B cell (primary cell): ENCODE measurements around the gene DMXL2. TPM values are rescaled to one million over a fixed set of nuclear protein-coding genes. Genes with fewer than 3 reads are reported as not detected.

Source experiments
- ATAC-seq: fragments of 200-7000 bp; cut with Tn5 transposase; one replicate; pipeline ENCODE4 v1.10.0; 2021; ENCODE audit warnings: low read depth, mild to moderate bottlenecking, moderate number of reproducible peaks, moderate library complexity
- CTCF ChIA-PET: fragments of 350-600 bp; sonication (Branson Sonifier 250); formaldehyde crosslinking; loops from one replicate; lab custom pipeline; 2021; ENCODE audit warnings: antibody characterized with exemption, inconsistent platforms; lab: Charles Lee
- POLR2A ChIA-PET: fragments of 350-600 bp; sonication (Branson Sonifier 250); formaldehyde crosslinking; loops from one replicate; lab custom pipeline; 2021; ENCODE audit warnings: antibody characterized with exemption; lab: Charles Lee
- DNase-seq: peaks from one replicate; pipeline ENCODE4 v3.0.0; 2013
- H2AFZ ChIP-seq: 2 replicates; pipeline ENCODE4 v1.6.1; 2012; ENCODE audit warnings: mild to moderate bottlenecking, low read depth, low read length; ENCODE audit not compliant: insufficient read depth, poor library complexity, severe bottlenecking
- H3K27ac ChIP-seq, 2 donors: 1 replicate in 1 of 2; 2 replicates in 1 of 2; pipeline ENCODE4 v1.5.1; 2012 to 2013; ENCODE audit warnings: low read length in 2 of 2, mild to moderate bottlenecking in 2 of 2, moderate library complexity in 1 of 2
- H3K27me3 ChIP-seq, 4 experiments: fragments of 200-600 bp in 1 of 4; sonication (generic) in 1 of 4; replicated peaks in 1 of 4; 1 replicate in 2 of 4; 2 replicates in 2 of 4; pipeline versions ENCODE4 v1.6.1 to v1.7.0; 2013 to 2016; ENCODE audit warnings: low read length in 3 of 4, mild to moderate bottlenecking in 2 of 4, mixed read lengths in 1 of 4, moderate library complexity in 1 of 4; ENCODE audit not compliant: insufficient read depth in 4 of 4, control insufficient read depth in 3 of 4; ENCODE audit errors: control extremely low read depth in 1 of 4
- H3K36me3 ChIP-seq, 2 experiments: replicated peaks in 1 of 2; 1 replicate in 1 of 2; 2 replicates in 1 of 2; pipeline versions ENCODE4 v1.6.1 to v1.7.1; 2013; ENCODE audit warnings: low read length in 1 of 2; ENCODE audit not compliant: insufficient read depth in 2 of 2, control insufficient read depth in 1 of 2; ENCODE audit errors: control extremely low read depth in 1 of 2, extremely low read depth in 1 of 2
- H3K4me1 ChIP-seq, 2 donors: fragments of 200-600 bp in 1 of 2; sonication (generic) in 1 of 2; 1 replicate in 1 of 2; 2 replicates in 1 of 2; pipeline versions ENCODE4 v1.5.1 to v1.6.1; 2013 to 2017; ENCODE audit warnings: low read length in 2 of 2; ENCODE audit not compliant: control insufficient read depth in 2 of 2, insufficient read depth in 2 of 2
- H3K4me2 ChIP-seq: replicated peaks from 2 replicates; pipeline ENCODE3; 2012; ENCODE audit warnings: mild to moderate bottlenecking, low read depth, low read length; ENCODE audit not compliant: poor library complexity, severe bottlenecking
- H3K4me3 ChIP-seq, 5 experiments: fragments of 200-600 bp in 1 of 5; sonication (generic) in 1 of 5; 1 replicate in 3 of 5; 2 replicates in 2 of 5; pipeline versions ENCODE4 v1.5.1 to v1.7.0; 2011 to 2016; ENCODE audit warnings: low read length in 4 of 5, mild to moderate bottlenecking in 4 of 5, low read depth in 2 of 5, control low read depth in 1 of 5, moderate library complexity in 1 of 5; ENCODE audit not compliant: insufficient read depth in 1 of 5; ENCODE audit errors: control extremely low read depth in 1 of 5, extremely low read depth in 1 of 5
- H3K79me2 ChIP-seq: fragments of 200-600 bp; sonication (generic); one replicate; pipeline ENCODE4 v1.6.0; 2016; ENCODE audit warnings: low read length; ENCODE audit not compliant: control insufficient read depth, insufficient read depth
- H3K9ac ChIP-seq: fragments of 200-600 bp; sonication (generic); 2 replicates; pipeline ENCODE4 v1.6.1; 2017; ENCODE audit warnings: mild to moderate bottlenecking, low read length, moderate library complexity
- H3K9me3 ChIP-seq, 3 donors: one replicate each; pipeline versions ENCODE4 v1.6.1 to v1.7.1; 2013; ENCODE audit warnings: low read length in 2 of 3; ENCODE audit not compliant: control insufficient read depth in 2 of 3, insufficient read depth in 1 of 3; ENCODE audit errors: control extremely low read depth in 1 of 3
- H4K20me1 ChIP-seq: 2 replicates; pipeline ENCODE4 v1.6.0; 2012; ENCODE audit warnings: mild to moderate bottlenecking, low read length; ENCODE audit not compliant: insufficient read depth, control insufficient read depth, poor library complexity, severe bottlenecking
- H3K27ac Mint-ChIP-seq: one replicate; pipeline ENCODE4 v1.8.0; 2021; ENCODE audit warnings: mixed read lengths
- H3K27me3 Mint-ChIP-seq: one replicate; pipeline ENCODE4 v1.8.0; 2021; ENCODE audit warnings: mixed read lengths
- H3K4me1 Mint-ChIP-seq: one replicate; pipeline ENCODE4 v1.8.0; 2021; ENCODE audit warnings: mixed read lengths
- H3K4me3 Mint-ChIP-seq: one replicate; pipeline ENCODE4 v1.8.0; 2021; ENCODE audit warnings: mixed read lengths
- H3K9me3 Mint-ChIP-seq: one replicate; pipeline ENCODE4 v1.8.0; 2022; ENCODE audit warnings: mixed read lengths; ENCODE audit not compliant: insufficient read depth
- EZH2 ChIP-seq: IDR thresholded peaks from 2 replicates; pipeline ENCODE4 v1.6.1; 2012; ENCODE audit warnings: borderline replicate concordance, low read depth, mild to moderate bottlenecking, moderate library complexity, low read length; ENCODE audit not compliant: insufficient read depth, poor library complexity, severe bottlenecking
- WGBS: methylation state at CpG from one replicate; pipeline ENCODE4 v1.1.5; 2013; ENCODE audit warnings: missing lambda C conversion rate; ENCODE audit not compliant: insufficient coverage; 5-methylcytosine and 5-hydroxymethylcytosine counted together
- intact Hi-C: fragments of 100-400 bp; cut with micrococcal nuclease; formaldehyde crosslinking; loops from one replicate; pipeline ENCODE4 v1.10.0; 2022
- polyA plus RNA-seq: library from polyadenylated mRNA; depleted of rRNA; stranded (reverse); fragments of >200 nt; gene quantifications from 2 replicates; pipeline ENCODE4 v1.2.3, GENCODE V29; 2012
- total RNA-seq, 2 donors: library from RNA; stranded (reverse); fragments of 120-200 nt in 1 of 2; gene quantifications; 1 replicate in 1 of 2; 2 replicates in 1 of 2; pipeline versions ENCODE4 v1.2.3 to v1.2.4, GENCODE V29; 2013 to 2022
- TF ChIP-seq, protein P1 (sequence below): fragments of 200-600 bp; IDR thresholded peaks from one replicate; pipeline ENCODE4 v1.8.0; 2022; ENCODE audit warnings: antibody characterized with exemption, mild to moderate bottlenecking

DMXL2 gene
- total and polyA plus RNA-seq, 2 donors (not counting 1 experiment from before 2014, with no cell fraction given) = 1.4 to 5.6 TPM

DNA sequence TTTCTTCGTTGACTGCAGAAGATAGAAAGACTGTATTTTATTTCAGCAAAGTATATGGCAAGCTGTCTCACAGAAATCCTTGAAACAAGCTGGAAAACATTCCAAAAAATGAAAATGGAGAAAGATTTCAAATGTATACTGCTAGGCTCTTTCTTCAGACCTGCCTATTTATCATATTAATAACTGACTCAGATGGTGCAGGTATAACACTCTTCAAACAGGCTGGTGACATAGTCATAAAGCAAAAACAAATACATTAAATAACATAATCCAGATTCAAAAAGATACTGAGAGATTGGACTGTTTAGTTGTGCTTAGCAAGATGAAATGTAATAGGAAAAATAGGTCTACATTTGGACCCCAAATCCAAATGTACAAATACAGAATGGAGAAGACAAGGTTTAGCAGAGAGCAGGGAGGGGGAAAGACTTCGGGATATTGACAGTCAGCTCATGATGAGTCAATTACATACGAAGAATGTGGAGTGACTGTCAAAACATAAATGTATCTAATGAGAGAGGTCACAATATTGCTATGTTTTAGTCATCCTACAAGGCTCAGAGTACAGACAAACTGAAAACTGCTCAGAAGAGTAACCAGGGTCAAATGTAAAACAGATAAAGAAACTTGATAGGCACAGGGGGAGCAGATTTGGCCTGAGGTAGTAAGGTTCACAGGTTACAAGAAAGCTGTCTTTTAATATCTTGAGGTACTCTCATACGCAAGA, 88.7 kb downstream of the DMXL2 start:
- Mint-ChIP-seq H3K27ac (no peak overlapping the region), H3K4me3 (no peak overlapping the region), H3K4me1 (no peaks in the 10 kb centered on the region), H3K27me3 (no peaks in the 10 kb centered on the region), H3K9me3 (no peaks in the 10 kb centered on the region)
- H3K9me3 ChIP-seq = no peaks in the 10 kb centered on the region
- ATAC-seq = no peak
- no peak for TF ChIP-seq EZH2
- TF ChIP-seq, protein P1, sequence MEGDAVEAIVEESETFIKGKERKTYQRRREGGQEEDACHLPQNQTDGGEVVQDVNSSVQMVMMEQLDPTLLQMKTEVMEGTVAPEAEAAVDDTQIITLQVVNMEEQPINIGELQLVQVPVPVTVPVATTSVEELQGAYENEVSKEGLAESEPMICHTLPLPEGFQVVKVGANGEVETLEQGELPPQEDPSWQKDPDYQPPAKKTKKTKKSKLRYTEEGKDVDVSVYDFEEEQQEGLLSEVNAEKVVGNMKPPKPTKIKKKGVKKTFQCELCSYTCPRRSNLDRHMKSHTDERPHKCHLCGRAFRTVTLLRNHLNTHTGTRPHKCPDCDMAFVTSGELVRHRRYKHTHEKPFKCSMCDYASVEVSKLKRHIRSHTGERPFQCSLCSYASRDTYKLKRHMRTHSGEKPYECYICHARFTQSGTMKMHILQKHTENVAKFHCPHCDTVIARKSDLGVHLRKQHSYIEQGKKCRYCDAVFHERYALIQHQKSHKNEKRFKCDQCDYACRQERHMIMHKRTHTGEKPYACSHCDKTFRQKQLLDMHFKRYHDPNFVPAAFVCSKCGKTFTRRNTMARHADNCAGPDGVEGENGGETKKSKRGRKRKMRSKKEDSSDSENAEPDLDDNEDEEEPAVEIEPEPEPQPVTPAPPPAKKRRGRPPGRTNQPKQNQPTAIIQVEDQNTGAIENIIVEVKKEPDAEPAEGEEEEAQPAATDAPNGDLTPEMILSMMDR = no peak
- intact Hi-C loops = no loop called here
- ChIA-PET CTCF (no interaction called here), POLR2A (no interaction called here)
- no peaks in the 10 kb centered on the region for H3K36me3 ChIP-seq
- H2AFZ ChIP-seq = no peak overlapping the region
- no peaks in the 10 kb centered on the region for H3K27me3 ChIP-seq
- DNase-seq = no peak
- no peaks in the 10 kb centered on the region for H3K4me1 ChIP-seq
- no peaks in the 10 kb centered on the region for H3K79me2 ChIP-seq
- H3K4me2 ChIP-seq = no peak overlapping the region
- H3K27ac ChIP-seq = no peak overlapping the region
- H3K9ac ChIP-seq = no peak overlapping the region
- H3K4me3 ChIP-seq = no peak overlapping the region
- no peaks in the 10 kb centered on the region for H4K20me1 ChIP-seq
- 65% methylated on average over 2 of the region's 4 CpGs for WGBS

DNA sequence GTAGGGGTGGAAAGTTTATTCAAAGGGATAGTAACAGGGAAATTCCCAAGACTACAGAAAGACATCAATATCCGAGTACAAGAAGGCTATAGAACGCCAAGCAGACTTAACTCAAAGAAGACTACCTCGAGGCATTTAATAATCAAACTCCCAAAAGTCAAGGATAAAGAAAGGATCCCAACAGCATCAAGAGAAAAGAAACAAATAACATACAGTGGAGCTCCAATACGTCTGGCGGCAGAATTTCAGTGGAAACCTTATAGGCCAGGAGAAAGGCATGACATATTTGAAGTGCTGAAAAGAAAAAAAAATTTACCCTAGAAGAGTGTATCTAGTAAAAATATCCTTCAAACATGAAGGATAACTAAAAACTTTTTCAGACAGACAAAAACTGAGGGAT, 95.6 kb downstream of the DMXL2 start:
- WGBS = 100% methylated on average over 1 of the region's 5 CpGs
- POLR2A ChIA-PET = no interaction called here
- Histone ChIP-seq H2AFZ (no peak overlapping the region), H3K4me3 (no peak overlapping the region), H3K27ac (no peak overlapping the region), H3K36me3 (no peaks in the 10 kb centered on the region), H4K20me1 (no peaks in the 10 kb centered on the region), H3K79me2 (no peaks in the 10 kb centered on the region), H3K9me3 (peaks cover 0 to 12% (median 3%) of the 10 kb centered on the region in 3 donors), H3K4me2 (no peak overlapping the region), H3K27me3 (no peaks in the 10 kb centered on the region), H3K9ac (no peak overlapping the region), H3K4me1 (no peaks in the 10 kb centered on the region)
- ATAC-seq = no peak
- TF ChIP-seq EZH2 = no peak
- TF ChIP-seq, protein P1 = no peak
- Mint-ChIP-seq H3K4me3 (no peak overlapping the region), H3K27me3 (no peaks in the 10 kb centered on the region), H3K4me1 (no peaks in the 10 kb centered on the region), H3K27ac (no peak overlapping the region), H3K9me3 (peaks cover 7% of the 10 kb centered on the region)
- no peak for DNase-seq
- intact Hi-C loops = no loop called here
- CTCF ChIA-PET = no interaction called here
